Activated B cell treated with CpG ODN at 0.5 μM for 24 hours (primary cell): ENCODE results near the gene PNRC2. TPM values are rescaled to one million over a fixed set of nuclear protein-coding genes. Genes with fewer than 3 reads are reported as not detected.
A peak's percentile ranks its signal among the peaks of the same experiment; 100 is the strongest.

Experiments
- ATAC-seq: fragments of 200-7000 bp; cut with Tn5 transposase; one replicate; pipeline ENCODE4 v1.10.0; 2021; ENCODE audit warnings: low read depth, mild to moderate bottlenecking, moderate library complexity
- CTCF ChIA-PET: fragments of 350-600 bp; sonication (Branson Sonifier 250); formaldehyde crosslinking; loops from one replicate; lab custom pipeline; 2021; ENCODE audit warnings: antibody characterized with exemption; lab: Charles Lee
- POLR2A ChIA-PET: fragments of 350-600 bp; sonication (Branson Sonifier 250); formaldehyde crosslinking; loops from one replicate; lab custom pipeline; 2021; ENCODE audit warnings: antibody characterized with exemption; lab: Charles Lee
- DNase-seq: peaks from one replicate; pipeline ENCODE4 v3.0.0; 2022
- H3K27ac Mint-ChIP-seq: one replicate; pipeline ENCODE4 v1.8.0; 2020; ENCODE audit warnings: mixed read lengths
- H3K27me3 Mint-ChIP-seq: one replicate; pipeline ENCODE4 v1.8.0; 2021; ENCODE audit warnings: mixed read lengths
- H3K36me3 Mint-ChIP-seq: one replicate; pipeline ENCODE4 v1.8.0; 2021; ENCODE audit warnings: low read depth, mixed read lengths
- H3K4me1 Mint-ChIP-seq: one replicate; pipeline ENCODE4 v1.8.0; 2021; ENCODE audit warnings: mixed read lengths
- H3K4me3 Mint-ChIP-seq: one replicate; pipeline ENCODE4 v1.8.0; 2020; ENCODE audit warnings: mild to moderate bottlenecking, mixed read lengths
- H3K9me3 Mint-ChIP-seq: one replicate; pipeline ENCODE4 v1.8.0; 2020; ENCODE audit warnings: mixed read lengths
- intact Hi-C: fragments of 100-400 bp; cut with micrococcal nuclease; formaldehyde crosslinking; loops from one replicate; pipeline ENCODE4 v1.15.1; 2024
- total RNA-seq: library from RNA; stranded (reverse); gene quantifications from 2 replicates; pipeline ENCODE4 v1.2.3, GENCODE V29; 2022
- TF ChIP-seq, protein P1 (sequence below): fragments of 200-600 bp; IDR thresholded peaks from one replicate; pipeline ENCODE4 v1.8.0; 2022; ENCODE audit warnings: antibody characterized with exemption, mild to moderate bottlenecking

The PNRC2 gene
- total RNA-seq, 1 donor from 2014 or later, result 184 TPM

DNA sequence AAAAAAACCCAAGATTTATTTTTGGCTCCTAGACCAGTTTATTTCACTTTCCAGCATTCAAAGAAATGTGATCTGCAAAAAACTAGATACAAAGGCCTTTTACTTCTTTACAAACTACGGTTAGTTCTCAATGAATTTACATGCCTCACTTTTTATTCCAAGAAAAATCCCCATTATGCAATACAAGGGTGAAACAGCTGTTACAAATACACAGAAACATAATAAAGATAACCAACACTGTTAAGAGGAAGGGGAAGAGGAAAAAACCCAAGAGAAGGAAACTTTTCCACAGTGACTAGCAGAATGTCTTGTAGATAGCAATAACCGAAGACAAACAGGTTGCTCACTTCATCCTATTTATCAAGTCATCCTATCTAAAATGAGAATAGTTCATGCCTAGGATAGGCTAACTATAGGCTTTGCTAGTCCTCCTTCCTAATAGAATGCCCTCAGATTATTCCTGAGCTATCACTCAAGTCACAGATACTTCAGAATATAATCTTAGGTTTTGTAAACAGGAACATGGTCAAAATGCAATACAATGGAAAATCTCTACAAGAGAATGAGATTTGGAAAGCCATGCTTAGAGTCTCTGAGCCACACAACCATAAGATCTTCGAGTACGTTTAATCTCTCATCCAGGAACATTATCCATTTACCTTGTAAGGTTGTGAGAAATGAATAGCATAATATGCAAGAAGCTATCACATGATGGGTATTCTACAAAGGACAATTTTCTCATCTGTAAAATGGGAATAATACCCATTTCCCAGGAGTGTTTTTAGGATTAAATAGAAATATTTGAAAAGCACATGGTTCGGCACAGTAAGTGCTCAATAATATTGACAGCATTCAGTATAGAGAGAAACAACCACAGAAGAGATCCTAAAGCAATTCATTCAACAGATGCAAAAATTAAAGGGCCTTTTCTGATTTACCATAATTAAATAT lies 5.4 kb downstream of the PNRC2 start:
- POLR2A ChIA-PET, result interaction anchor here (1.0 to 3.0 kb wide), 3 partner anchors 13 to 164 kb away, joined by 3 to 22 read pairs (median 3); partner anchors contain the start of gene SRSF10

DNA sequence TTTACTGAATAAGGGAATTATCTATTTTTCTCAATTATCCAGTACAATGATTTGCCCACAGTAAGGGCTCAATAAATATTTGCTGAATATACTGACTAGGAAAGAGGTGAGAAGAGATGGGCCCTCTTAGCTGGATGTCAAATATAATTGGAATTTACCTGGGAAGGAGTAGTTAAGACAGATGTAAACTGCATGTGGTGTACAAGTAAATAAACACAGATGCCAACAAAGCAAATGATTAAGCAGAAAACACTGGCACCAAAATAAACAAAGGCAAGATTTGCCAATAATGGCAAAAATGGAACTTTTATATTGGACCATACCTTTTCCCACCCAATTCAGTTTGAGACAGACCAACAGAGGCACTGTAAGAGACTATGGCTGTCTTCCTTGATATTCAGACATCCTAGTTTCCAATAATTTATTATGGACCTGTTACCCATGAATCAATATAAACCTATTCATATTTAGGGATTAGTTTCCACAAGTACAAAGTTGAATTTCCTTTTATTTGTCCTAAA lies 7.4 kb downstream of the PNRC2 start:
- H3K27me3 Mint-ChIP-seq, result no peaks in the 10 kb centered on the region
- no peak overlapping the region for H3K27ac Mint-ChIP-seq
- DNase-seq (no peak), ATAC-seq (no peak)
- peaks cover 71% of the 10 kb centered on the region for H3K36me3 Mint-ChIP-seq
- intact Hi-C loops, result no loop called here
- H3K4me3 Mint-ChIP-seq, result no peak overlapping the region
- no peaks in the 10 kb centered on the region for H3K9me3 Mint-ChIP-seq
- CTCF ChIA-PET, result no interaction called here
- POLR2A ChIA-PET, result interaction anchor here (0.7 kb wide), 1 partner anchor 9 kb away, joined by 3 read pairs; no protein-coding TSS in a partner anchor
- H3K4me1 Mint-ChIP-seq, result peaks cover 37% of the 10 kb centered on the region
- TF ChIP-seq, protein P1, sequence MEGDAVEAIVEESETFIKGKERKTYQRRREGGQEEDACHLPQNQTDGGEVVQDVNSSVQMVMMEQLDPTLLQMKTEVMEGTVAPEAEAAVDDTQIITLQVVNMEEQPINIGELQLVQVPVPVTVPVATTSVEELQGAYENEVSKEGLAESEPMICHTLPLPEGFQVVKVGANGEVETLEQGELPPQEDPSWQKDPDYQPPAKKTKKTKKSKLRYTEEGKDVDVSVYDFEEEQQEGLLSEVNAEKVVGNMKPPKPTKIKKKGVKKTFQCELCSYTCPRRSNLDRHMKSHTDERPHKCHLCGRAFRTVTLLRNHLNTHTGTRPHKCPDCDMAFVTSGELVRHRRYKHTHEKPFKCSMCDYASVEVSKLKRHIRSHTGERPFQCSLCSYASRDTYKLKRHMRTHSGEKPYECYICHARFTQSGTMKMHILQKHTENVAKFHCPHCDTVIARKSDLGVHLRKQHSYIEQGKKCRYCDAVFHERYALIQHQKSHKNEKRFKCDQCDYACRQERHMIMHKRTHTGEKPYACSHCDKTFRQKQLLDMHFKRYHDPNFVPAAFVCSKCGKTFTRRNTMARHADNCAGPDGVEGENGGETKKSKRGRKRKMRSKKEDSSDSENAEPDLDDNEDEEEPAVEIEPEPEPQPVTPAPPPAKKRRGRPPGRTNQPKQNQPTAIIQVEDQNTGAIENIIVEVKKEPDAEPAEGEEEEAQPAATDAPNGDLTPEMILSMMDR, result no peak

More for the DNA sequence above, 5.4 kb downstream of the PNRC2 start:
- Mint-ChIP-seq H3K9me3 (no peaks in the 10 kb centered on the region), H3K27me3 (no peaks in the 10 kb centered on the region), H3K27ac (peak overlapping the region; percentile 77), H3K4me1 (peaks cover 56% of the 10 kb centered on the region), H3K4me3 (peak overlapping the region; percentile 41), H3K36me3 (peaks cover 76% of the 10 kb centered on the region)
- no peak for ATAC-seq
- CTCF ChIA-PET, result interaction anchor here (0.9 to 1.6 kb wide), 4 partner anchors 15 to 193 kb away, joined by 3 to 4 read pairs (median 3); partner anchors contain the start of gene SRSF10
- intact Hi-C loops, result no loop called here
- TF ChIP-seq, protein P1, result no peak
- DNase-seq, result no peak

DNA sequence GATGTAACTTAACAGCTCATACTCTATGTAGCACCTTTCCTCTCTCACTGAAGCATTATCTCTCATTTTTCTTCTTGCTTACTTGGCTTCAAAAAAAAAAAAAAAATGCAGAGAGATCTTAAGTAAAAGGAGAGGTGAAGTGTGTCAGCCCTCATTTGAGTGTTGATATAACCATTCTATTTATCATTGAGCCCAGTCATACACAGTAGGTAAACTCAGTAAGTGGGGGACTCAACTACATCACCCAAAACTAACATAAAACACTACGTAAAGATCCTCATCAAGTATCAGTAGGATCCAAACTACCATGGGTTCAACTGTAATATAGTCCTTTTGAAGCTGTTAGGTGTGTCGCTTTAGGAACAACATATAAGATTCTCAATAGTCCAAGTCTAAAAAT lies 8.2 kb downstream of the PNRC2 start:
- ATAC-seq (no peak), DNase-seq (no peak)
- TF ChIP-seq, protein P1, result no peak
- H3K36me3 Mint-ChIP-seq, result peaks cover 72% of the 10 kb centered on the region
- ChIA-PET CTCF (no interaction called here), POLR2A (interaction anchor here (0.6 to 1.5 kb wide), 4 partner anchors 8 to 25 kb away, joined by 3 to 7 read pairs (median 4); partner anchors contain the start of genes PNRC2 and SRSF10)
- H3K27me3 Mint-ChIP-seq, result no peaks in the 10 kb centered on the region
- H3K9me3 Mint-ChIP-seq, result no peaks in the 10 kb centered on the region
- intact Hi-C loops, result no loop called here
- H3K4me3 Mint-ChIP-seq, result no peak overlapping the region
- H3K4me1 Mint-ChIP-seq, result peaks cover 34% of the 10 kb centered on the region
- no peak overlapping the region for H3K27ac Mint-ChIP-seq

DNA sequence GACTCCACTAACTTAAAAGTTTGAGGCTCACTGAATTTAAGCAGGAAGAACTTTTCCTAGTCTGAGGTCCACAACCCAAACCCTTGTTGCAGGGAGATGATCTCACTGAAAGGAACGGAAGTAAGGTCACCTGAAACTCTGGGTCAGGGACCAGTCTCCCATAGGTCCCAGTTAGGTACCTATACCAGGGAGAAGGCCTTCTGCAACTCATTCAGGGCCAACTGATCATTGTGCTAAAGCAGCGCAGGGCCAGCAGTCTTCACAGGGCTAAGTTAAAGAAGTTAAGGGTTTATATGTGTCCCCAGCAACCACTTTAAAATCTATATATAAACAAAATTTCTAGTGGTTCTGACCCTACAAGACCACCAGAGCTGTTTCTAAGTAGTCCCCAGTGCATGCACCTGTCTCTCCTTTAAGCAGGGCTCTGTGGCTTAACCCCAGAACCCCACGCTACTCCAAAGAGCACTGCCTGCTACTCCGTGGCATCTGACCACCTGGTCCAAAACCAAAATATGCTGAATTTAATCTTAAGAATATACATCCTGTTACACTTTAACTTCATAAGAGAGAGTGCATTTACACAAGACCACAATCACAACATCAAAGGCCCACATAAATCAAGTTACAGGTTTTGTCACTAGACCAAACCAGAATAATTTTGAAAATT lies 17.7 kb downstream of the PNRC2 start:
- Mint-ChIP-seq H3K27ac (no peak overlapping the region), H3K4me1 (peaks cover 69% of the 10 kb centered on the region), H3K4me3 (peak overlapping the region; percentile 41), H3K36me3 (peaks cover 59% of the 10 kb centered on the region), H3K27me3 (no peaks in the 10 kb centered on the region), H3K9me3 (no peaks in the 10 kb centered on the region)
- ChIA-PET CTCF (no interaction called here), POLR2A (interaction anchor here (0.6 to 2.4 kb wide), 3 partner anchors 13 to 20 kb away, joined by 3 to 9 read pairs (median 3); partner anchors contain the start of gene PNRC2)
- no peak for DNase-seq
- intact Hi-C loops, result no loop called here
- TF ChIP-seq, protein P1, result no peak
- ATAC-seq, result no peak
